Neural cell (in vitro differentiated cells): Measurements from ENCODE around the gene PTOV1.

ENCODE experiments used
- EP300 ChIP-seq: fragments of 450-650 bp; conservative IDR thresholded peaks from 2 replicates; pipeline ENCODE4 v1.6.1; 2014; ENCODE audit warnings: antibody characterized with exemption, mild to moderate bottlenecking, moderate library complexity; ENCODE audit not compliant: poor library complexity, severe bottlenecking
- EZH2 ChIP-seq: fragments of 200-600, 300-800 bp; shearing (Covaris generic), sonication (generic); IDR thresholded peaks from 2 replicates; pipeline ENCODE4 v1.6.1; 2014; ENCODE audit warnings: antibody characterized with exemption, low read length, borderline replicate concordance, mild to moderate bottlenecking; ENCODE audit not compliant: insufficient read depth, poor library complexity, severe bottlenecking
- MXI1 ChIP-seq: fragments of 450-650 bp; conservative IDR thresholded peaks from 2 replicates; pipeline ENCODE4 v1.6.1; 2014; ENCODE audit warnings: antibody characterized with exemption, mild to moderate bottlenecking; ENCODE audit not compliant: poor library complexity, severe bottlenecking
- POLR2AphosphoS5 ChIP-seq: IDR thresholded peaks from 2 replicates; pipeline ENCODE4 v1.6.1; 2012
- SMC3 ChIP-seq: fragments of 450-650 bp; conservative IDR thresholded peaks from 2 replicates; pipeline ENCODE4 v1.6.1; 2014; ENCODE audit warnings: antibody characterized with exemption, mild to moderate bottlenecking, moderate library complexity; ENCODE audit not compliant: poor library complexity
- TF ChIP-seq, protein P1 (sequence below): fragments of 450-650 bp; IDR thresholded peaks from 2 replicates; pipeline ENCODE4 v1.5.1; 2014; ENCODE audit warnings: antibody characterized with exemption, mild to moderate bottlenecking, moderate library complexity; ENCODE audit not compliant: poor library complexity, severe bottlenecking

DNA sequence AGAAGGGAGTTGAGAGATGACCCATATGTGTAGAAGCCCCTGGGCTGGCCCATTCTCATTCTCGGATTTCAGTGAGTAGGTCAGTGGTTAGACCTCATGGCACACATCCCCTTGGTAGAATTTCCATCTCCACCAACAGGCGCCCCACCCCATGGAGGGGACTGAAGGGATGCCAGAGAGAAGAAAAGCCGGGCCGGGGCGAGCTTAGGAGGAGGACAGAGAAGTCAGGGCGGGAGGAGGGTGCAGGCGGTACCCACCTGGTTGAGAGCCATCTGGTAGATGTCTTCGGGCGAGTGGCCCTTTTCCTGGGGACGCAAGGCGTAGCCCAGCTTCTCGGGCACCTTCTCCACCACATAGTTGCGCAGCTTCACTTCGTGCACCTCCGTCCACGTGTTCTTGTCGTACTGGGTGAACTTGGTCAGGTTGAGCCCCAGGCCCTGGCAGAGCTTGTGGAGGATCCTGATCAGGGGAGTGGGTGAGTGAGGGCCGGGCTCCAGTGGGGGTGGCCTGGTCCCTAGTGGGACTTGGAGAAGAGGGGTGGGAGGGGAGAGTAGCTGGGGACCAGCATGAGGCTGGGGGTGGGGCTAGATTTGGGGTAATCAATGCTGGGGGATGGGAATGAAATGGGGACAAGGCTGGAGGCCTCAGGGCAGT lies 43.2 kb downstream of the PTOV1 start:
- no peak for TF ChIP-seq SMC3
- TF ChIP-seq, protein P1, sequence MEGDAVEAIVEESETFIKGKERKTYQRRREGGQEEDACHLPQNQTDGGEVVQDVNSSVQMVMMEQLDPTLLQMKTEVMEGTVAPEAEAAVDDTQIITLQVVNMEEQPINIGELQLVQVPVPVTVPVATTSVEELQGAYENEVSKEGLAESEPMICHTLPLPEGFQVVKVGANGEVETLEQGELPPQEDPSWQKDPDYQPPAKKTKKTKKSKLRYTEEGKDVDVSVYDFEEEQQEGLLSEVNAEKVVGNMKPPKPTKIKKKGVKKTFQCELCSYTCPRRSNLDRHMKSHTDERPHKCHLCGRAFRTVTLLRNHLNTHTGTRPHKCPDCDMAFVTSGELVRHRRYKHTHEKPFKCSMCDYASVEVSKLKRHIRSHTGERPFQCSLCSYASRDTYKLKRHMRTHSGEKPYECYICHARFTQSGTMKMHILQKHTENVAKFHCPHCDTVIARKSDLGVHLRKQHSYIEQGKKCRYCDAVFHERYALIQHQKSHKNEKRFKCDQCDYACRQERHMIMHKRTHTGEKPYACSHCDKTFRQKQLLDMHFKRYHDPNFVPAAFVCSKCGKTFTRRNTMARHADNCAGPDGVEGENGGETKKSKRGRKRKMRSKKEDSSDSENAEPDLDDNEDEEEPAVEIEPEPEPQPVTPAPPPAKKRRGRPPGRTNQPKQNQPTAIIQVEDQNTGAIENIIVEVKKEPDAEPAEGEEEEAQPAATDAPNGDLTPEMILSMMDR = no peak
- TF ChIP-seq EP300 = no peak
- TF ChIP-seq MXI1 = no peak
- TF ChIP-seq EZH2 = no peak
- TF ChIP-seq POLR2AphosphoS5 = no peak
